Spleen (tissue), 7 donors: ENCODE measurements around the gene LY6G6D.

ENCODE experiments used
- POLR2AphosphoS5 ChIP-seq, 3 donors: sonication (generic); formaldehyde crosslinking; IDR thresholded peaks; one replicate each; pipeline ENCODE4 v1.5.1; 2017; ENCODE audit warnings: antibody characterized with exemption in 3 of 3
- TF ChIP-seq, protein P1 (sequence below), 11 experiments: fragments of 200-600 bp in 7 of 11; fragments of 450-650 bp in 4 of 11; sonication (generic) in 4 of 11; IDR thresholded peaks in 8 of 11; conservative IDR thresholded peaks in 3 of 11; 1 replicate in 7 of 11; 2 replicates in 4 of 11; pipeline versions ENCODE4 v1.4.0 to v1.8.0; 2016 to 2021; ENCODE audit warnings: antibody characterized with exemption in 11 of 11, inconsistent platforms in 4 of 11, mild to moderate bottlenecking in 1 of 11
- donor health status: DM: no; HTN: no; CAD: no; lungs with moderate emphysema.
- donor health status: DM: no; HTN: no; CAD: no.
- donor health status: DM: no; HTN: no; CAD: no.

DNA sequence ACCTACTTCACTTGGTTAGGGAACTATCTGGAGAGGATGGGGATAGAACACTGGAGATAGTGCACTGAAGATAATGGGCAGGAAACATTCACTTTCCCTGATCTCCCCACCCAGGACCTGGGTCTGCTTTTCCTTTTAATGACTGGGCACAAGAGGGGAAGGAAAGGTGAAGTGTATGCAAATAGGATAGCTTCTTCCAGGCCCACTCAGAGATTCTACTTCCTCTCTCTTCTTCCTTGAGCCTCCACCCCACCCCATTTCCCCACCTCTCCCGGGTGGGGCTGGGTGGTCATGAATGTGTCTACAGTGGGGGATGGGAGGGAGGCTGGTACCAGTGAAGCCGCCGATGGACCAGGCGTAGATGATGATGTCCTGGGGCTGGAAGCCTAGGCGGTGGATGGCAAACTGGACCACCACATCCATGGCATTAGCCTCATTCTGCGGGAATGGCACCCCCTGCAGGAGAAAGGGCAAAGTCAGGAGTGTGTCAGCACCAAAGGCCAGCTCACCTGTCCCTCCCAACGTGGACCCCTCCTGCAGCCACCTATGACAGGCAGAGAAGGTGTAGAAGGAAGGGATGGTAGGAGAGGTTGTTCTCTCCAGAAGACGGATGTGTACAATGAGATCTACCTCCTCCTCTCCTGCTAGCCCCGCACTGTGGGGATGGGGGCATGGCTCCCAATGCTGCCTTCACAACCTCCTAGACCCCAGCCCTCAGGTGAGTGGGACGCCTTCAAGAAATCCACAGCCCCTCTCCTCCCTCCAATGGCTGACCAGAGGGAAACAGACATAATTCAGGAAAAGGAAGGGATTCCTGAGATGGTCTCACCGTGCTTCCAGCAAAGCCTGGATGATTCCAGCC lies 25.7 kb upstream of the LY6G6D start:
- TF ChIP-seq POLR2AphosphoS5 (IDR thresholded peaks at IDR 0.05), result peak in 2 of 3 donors; percentile 25 to 29
- TF ChIP-seq, protein P1, sequence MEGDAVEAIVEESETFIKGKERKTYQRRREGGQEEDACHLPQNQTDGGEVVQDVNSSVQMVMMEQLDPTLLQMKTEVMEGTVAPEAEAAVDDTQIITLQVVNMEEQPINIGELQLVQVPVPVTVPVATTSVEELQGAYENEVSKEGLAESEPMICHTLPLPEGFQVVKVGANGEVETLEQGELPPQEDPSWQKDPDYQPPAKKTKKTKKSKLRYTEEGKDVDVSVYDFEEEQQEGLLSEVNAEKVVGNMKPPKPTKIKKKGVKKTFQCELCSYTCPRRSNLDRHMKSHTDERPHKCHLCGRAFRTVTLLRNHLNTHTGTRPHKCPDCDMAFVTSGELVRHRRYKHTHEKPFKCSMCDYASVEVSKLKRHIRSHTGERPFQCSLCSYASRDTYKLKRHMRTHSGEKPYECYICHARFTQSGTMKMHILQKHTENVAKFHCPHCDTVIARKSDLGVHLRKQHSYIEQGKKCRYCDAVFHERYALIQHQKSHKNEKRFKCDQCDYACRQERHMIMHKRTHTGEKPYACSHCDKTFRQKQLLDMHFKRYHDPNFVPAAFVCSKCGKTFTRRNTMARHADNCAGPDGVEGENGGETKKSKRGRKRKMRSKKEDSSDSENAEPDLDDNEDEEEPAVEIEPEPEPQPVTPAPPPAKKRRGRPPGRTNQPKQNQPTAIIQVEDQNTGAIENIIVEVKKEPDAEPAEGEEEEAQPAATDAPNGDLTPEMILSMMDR (IDR thresholded peaks at IDR 0.05 in 8 of 11, conservative IDR thresholded peaks at IDR 0.05 in 3 of 11), result peak in 3 of 11 experiments; percentile 5 to 42 (median 13)
